Femur (tissue), 1 donor: ENCODE results near the gene UBAP2.
A peak's percentile ranks its signal among the peaks of the same experiment; 100 is the strongest.
"Not testable (repeated sequence)": the region's sequence is repeated elsewhere in the genome, so short reads cannot be mapped to it uniquely, and the experiment has no call there.

ENCODE experiments used
- DNase-seq: peaks from one replicate; pipeline ENCODE4 v3.0.0-alpha.2; 2017

Gene UBAP2

DNA sequence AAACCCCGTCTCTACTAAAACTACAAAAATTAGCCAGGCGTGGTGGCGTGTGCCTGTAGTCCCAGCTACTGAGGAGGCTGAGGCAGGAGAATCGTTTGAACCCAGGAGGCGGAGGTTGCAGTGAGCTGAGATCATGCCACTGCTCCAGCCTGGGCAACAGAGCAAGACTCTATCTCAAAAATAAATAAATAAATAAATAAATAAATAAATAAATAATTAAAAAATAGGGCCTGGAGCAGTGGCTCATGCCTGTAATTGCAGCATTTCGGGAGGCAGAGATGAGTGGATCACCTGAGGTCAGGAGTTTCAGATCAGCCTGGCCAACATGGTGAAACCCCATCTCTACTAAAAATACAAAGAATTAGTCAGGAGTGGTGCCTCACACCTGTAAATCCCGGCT, 86.2 kb downstream of the UBAP2 start:
- DNase-seq, result not testable (repeated sequence)

DNA sequence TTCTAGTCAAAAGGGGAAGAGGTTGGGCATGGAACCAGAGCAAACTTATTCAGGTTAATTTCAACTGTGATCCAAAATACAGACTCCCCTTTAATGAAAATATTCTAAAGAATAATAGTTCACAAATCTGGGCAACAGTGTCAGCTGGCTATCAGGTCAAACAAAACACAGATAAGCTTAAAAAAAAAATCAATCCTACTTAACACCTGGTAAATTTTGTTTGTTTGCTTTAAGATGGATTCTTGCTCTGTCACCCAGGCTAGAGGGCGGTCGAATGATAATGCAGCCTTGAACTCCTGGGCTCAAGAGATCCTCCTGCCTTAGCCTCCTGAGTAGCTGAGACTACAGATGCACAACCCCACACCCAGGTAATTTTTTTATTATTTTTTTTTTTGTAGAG, 89.0 kb downstream of the UBAP2 start:
- no peak for DNase-seq

GRCh38 chr9:33956544-33956943, 92.1 kb downstream of the UBAP2 start:
- DNase-seq, result no peak

DNA sequence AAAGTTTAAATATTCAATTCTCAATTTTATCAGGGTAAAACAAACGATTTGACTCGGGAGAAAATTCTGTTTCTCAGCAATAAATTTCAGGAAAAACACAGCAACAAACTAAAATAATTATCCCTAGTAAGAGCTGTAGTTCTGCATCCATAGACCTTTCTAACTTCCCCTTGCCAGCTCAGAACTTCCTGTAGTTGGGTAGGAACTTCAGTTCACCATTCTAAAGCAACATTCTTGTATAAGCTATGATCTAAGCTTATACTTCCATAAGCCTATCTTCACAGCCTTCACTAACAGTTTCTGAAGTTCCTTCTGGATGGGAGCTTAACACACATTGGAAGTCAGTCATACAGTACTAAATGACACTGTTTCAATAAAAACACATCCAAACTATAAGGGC, 96.6 kb downstream of the UBAP2 start:
- DNase-seq, result no peak

DNA sequence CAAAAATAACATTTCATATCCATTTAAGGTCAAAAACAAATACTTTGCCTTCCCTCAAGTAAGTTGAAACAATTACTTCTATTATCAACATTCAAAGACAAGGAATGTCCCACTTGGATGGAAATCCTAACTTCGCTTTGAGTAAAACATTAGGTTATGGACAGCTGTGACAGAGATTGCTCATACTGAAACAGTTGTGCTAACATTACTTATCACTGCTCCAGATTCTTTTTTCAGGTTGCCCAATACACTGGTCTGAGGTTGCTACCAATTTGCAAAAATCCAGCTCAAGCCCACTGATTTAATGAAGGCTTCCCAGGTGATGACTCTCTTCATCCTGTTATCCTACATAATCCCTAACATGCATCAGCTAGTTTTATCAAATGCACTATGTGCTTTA, 98.3 kb downstream of the UBAP2 start:
- no peak for DNase-seq

GRCh38 chr9:33946779-33947535, 101.7 kb downstream of the UBAP2 start:
- DNase-seq, result peak; percentile 35

DNA sequence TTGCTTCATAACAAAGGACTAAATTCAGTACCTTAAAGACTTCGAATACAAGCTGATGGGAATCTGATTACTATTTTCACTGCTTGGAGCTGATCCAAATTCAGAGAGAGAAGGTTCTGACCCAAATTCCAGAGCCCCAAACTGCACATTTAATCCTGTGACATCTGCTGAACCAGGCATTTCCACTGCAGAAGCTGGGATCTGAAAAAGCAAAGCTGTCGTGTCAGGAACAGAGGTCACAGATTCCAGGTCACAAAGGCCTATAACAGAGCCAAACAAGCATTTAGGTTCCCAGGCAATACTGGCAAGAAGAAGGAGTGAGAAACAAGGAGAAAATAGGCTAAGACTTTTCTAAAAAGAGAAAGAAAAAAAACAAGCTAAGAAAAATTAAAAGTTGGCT, 105.3 kb downstream of the UBAP2 start:
- no peak for DNase-seq

GRCh38 chr9:33942471-33943083, 106.1 kb downstream of the UBAP2 start:
- DNase-seq, result no peak

- no peak for DNase-seq
These were observed 108.5 kb downstream of the UBAP2 start for GRCh38 chr9:33939924-33940874.

- no peak for DNase-seq
These were observed 114.4 kb downstream of the UBAP2 start for GRCh38 chr9:33934188-33934878.

GRCh38 chr9:33932078-33932807, 116.4 kb downstream of the UBAP2 start:
- no peak for DNase-seq

- DNase-seq, result no peak
These were observed 117.4 kb downstream of the UBAP2 start for GRCh38 chr9:33931326-33931725.

DNA sequence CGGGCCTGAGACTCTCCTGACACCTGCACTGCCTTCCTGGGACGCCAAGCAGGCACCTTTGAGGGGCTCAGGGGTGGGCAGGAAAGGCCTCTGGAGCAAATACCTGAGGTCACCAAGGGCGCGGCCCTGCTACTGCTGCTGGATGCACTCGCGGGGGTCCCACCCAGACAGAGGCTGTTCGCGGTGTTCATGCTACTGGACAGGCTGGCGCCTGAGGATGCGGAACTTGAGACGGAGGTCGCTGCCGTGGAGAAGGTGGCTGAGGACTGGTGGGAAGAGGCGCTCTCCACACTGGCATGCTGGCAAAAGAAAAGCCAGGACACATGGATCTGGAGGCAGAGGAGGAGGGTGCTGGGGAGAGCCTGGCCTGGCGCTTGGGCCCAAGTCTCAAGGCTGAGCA, 121.0 kb downstream of the UBAP2 start:
- DNase-seq, result no peak

DNA sequence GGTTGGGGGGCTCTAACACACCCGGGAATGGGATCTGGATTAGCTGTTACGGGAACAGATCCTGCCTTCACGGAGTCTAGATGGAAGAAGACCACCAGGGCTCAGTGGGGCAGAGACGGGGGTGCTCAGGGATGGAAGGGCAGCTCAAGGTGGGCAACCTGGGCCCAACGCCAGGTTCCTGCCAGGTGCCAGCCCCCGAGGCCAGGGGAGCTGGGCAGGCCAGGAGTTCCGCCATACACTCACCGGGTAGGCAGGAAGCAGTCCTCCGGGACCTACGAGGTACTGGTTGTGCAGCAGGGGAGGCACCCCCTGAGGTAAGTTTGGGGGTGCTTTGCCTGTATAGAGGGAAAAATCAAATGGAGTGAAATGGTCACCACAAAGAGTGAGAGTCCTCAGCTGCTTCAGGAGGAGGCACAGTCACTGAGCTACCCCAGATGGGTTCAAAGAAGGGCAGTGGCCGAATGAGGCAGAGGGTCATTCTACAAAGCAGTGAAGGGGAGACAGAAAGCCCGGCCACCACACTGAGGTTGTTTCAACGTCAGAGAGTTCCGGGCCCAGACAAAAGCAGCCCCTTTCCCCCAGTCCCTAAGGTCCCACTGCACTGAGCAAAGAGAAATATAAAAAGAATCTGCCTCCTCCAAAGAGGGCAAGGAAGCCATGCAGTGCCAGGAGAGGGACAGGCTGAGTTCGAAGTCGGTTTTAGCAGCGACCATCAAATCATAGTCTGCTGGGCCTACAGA, 121.8 kb downstream of the UBAP2 start:
- DNase-seq, result no peak

- peak; percentile 55 for DNase-seq
These were observed 123.5 kb downstream of the UBAP2 start for GRCh38 chr9:33924978-33925797.

GRCh38 chr9:33923998-33924701, 124.5 kb downstream of the UBAP2 start:
- no peak for DNase-seq

DNA sequence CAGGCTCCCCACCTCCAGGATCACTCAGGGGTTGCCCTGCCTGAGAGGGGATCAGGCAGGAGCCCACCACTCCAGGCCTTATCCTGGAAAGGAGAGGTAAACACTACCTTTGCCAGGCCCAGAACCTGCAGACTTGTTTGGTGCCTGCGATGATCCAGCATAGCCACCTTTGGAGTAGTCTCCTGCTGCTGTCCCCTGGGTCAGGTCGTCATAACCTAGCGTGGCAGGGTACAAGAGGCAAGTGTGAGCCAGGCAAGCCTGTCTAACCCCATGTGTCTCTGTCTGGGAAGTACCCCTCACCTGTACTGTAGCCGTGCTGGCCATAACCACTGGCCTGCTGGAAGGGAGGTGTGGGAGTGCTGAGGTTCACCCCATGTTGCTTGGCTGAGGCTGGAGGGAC, 125.6 kb downstream of the UBAP2 start:
- no peak for DNase-seq

- DNase-seq, result no peak
These were observed 126.5 kb downstream of the UBAP2 start for GRCh38 chr9:33921967-33922895.
